ENCODE data around the gene ETNK2.

The ETNK2 gene

GRCh38 chr1:204192046-204192445, 40.2 kb upstream of the ETNK2 start:
- TF ChIP-seq POLR2A (IDR thresholded peaks at IDR 0.05; ENCODE audit: low read depth, low read length) (no peak), TAF1 (IDR thresholded peaks at IDR 0.05; ENCODE audit: borderline replicate concordance, low read depth, low read length) (no peak), POLR2AphosphoS5 (IDR thresholded peaks at IDR 0.05; ENCODE audit: low read depth, low read length) (no peak)
- FAIRE-seq (no peak), DNase-seq (ENCODE audit: insufficient read length) (no peak)

GRCh38 chr1:204191456-204191855, 39.6 kb upstream of the ETNK2 start:
- DNase-seq (ENCODE audit: insufficient read length) (no peak), FAIRE-seq (no peak)
- no peak for TF ChIP-seq POLR2A (IDR thresholded peaks at IDR 0.05; ENCODE audit: low read depth, low read length)
- no peak for TF ChIP-seq TAF1 (IDR thresholded peaks at IDR 0.05; ENCODE audit: borderline replicate concordance, low read depth, low read length)

GRCh38 chr1:204190212-204191211, 38.7 kb upstream of the ETNK2 start:
- no peak for DNase-seq (ENCODE audit: insufficient read length)
- FAIRE-seq = no peak

GRCh38 chr1:204188959-204189639, 37.3 kb upstream of the ETNK2 start:
- TF ChIP-seq POLR2A (IDR thresholded peaks at IDR 0.05; ENCODE audit: low read depth, low read length) = no peak
- no peak for TF ChIP-seq POLR2AphosphoS5 (IDR thresholded peaks at IDR 0.05; ENCODE audit: low read depth, low read length)
- TF ChIP-seq TAF1 (IDR thresholded peaks at IDR 0.05; ENCODE audit: borderline replicate concordance, low read depth, low read length) = no peak
- no peak for DNase-seq (ENCODE audit: insufficient read length)
- FAIRE-seq = no peak

More at GRCh38 chr1:204190212-204191211, 38.7 kb upstream of the ETNK2 start:
- TF ChIP-seq POLR2A (IDR thresholded peaks at IDR 0.05; ENCODE audit: low read depth, low read length) = no peak
- no peak for TF ChIP-seq TAF1 (IDR thresholded peaks at IDR 0.05; ENCODE audit: borderline replicate concordance, low read depth, low read length)
- no peak for TF ChIP-seq POLR2AphosphoS5 (IDR thresholded peaks at IDR 0.05; ENCODE audit: low read depth, low read length)

GRCh38 chr1:204186597-204186996, 34.8 kb upstream of the ETNK2 start:
- DNase-seq (ENCODE audit: insufficient read length) = no peak
- TF ChIP-seq POLR2A (IDR thresholded peaks at IDR 0.05; ENCODE audit: low read depth, low read length) (no peak), TAF1 (IDR thresholded peaks at IDR 0.05; ENCODE audit: borderline replicate concordance, low read depth, low read length) (no peak), POLR2AphosphoS5 (IDR thresholded peaks at IDR 0.05; ENCODE audit: low read depth, low read length) (no peak)
- FAIRE-seq = no peak

- TF ChIP-seq POLR2A (IDR thresholded peaks at IDR 0.05; ENCODE audit: low read depth, low read length) (no peak), TAF1 (IDR thresholded peaks at IDR 0.05; ENCODE audit: borderline replicate concordance, low read depth, low read length) (no peak), POLR2AphosphoS5 (IDR thresholded peaks at IDR 0.05; ENCODE audit: low read depth, low read length) (no peak)
- DNase-seq (ENCODE audit: insufficient read length) (no peak), FAIRE-seq (no peak)
Measured at GRCh38 chr1:204181116-204181515, 29.3 kb upstream of the ETNK2 start.

GRCh38 chr1:204180133-204180532, 28.3 kb upstream of the ETNK2 start:
- FAIRE-seq (no peak), DNase-seq (ENCODE audit: insufficient read length) (no peak)
- TF ChIP-seq TAF1 (IDR thresholded peaks at IDR 0.05; ENCODE audit: borderline replicate concordance, low read depth, low read length) = no peak
- no peak for TF ChIP-seq POLR2A (IDR thresholded peaks at IDR 0.05; ENCODE audit: low read depth, low read length)
- no peak for TF ChIP-seq POLR2AphosphoS5 (IDR thresholded peaks at IDR 0.05; ENCODE audit: low read depth, low read length)

- TF ChIP-seq TAF1 (IDR thresholded peaks at IDR 0.05; ENCODE audit: borderline replicate concordance, low read depth, low read length) = no peak
- TF ChIP-seq POLR2AphosphoS5 (IDR thresholded peaks at IDR 0.05; ENCODE audit: low read depth, low read length) = no peak
- TF ChIP-seq POLR2A (IDR thresholded peaks at IDR 0.05; ENCODE audit: low read depth, low read length) = no peak
- DNase-seq (ENCODE audit: insufficient read length) (no peak), FAIRE-seq (no peak)
Measured at GRCh38 chr1:204178487-204179281, 26.8 kb upstream of the ETNK2 start.

- no peak for FAIRE-seq
- no peak for DNase-seq (ENCODE audit: insufficient read length)
Measured at GRCh38 chr1:204177133-204177532, 25.3 kb upstream of the ETNK2 start.

GRCh38 chr1:204176049-204176448, 24.2 kb upstream of the ETNK2 start:
- TF ChIP-seq POLR2A (IDR thresholded peaks at IDR 0.05; ENCODE audit: low read depth, low read length) = no peak
- no peak for TF ChIP-seq POLR2AphosphoS5 (IDR thresholded peaks at IDR 0.05; ENCODE audit: low read depth, low read length)
- TF ChIP-seq TAF1 (IDR thresholded peaks at IDR 0.05; ENCODE audit: borderline replicate concordance, low read depth, low read length) = no peak
- FAIRE-seq (no peak), DNase-seq (ENCODE audit: insufficient read length) (no peak)

More at GRCh38 chr1:204177133-204177532, 25.3 kb upstream of the ETNK2 start:
- TF ChIP-seq TAF1 (IDR thresholded peaks at IDR 0.05; ENCODE audit: borderline replicate concordance, low read depth, low read length) (no peak), POLR2AphosphoS5 (IDR thresholded peaks at IDR 0.05; ENCODE audit: low read depth, low read length) (no peak), POLR2A (IDR thresholded peaks at IDR 0.05; ENCODE audit: low read depth, low read length) (no peak)

GRCh38 chr1:204174958-204175357, 23.1 kb upstream of the ETNK2 start:
- FAIRE-seq (no peak), DNase-seq (ENCODE audit: insufficient read length) (no peak)
- TF ChIP-seq TAF1 (IDR thresholded peaks at IDR 0.05; ENCODE audit: borderline replicate concordance, low read depth, low read length) (no peak), POLR2A (IDR thresholded peaks at IDR 0.05; ENCODE audit: low read depth, low read length) (no peak), POLR2AphosphoS5 (IDR thresholded peaks at IDR 0.05; ENCODE audit: low read depth, low read length) (no peak)

Data from GM12892 (cell line).